ENCODE measurements around the gene WDR72.
"Not testable (repeated sequence)": the region's sequence is repeated elsewhere in the genome, so short reads cannot be mapped to it uniquely, and the experiment has no call there.

WDR72 gene

GRCh38 chr15:53588773-53589172 is 170.7 kb downstream of the WDR72 start:
- DNase-seq, result no peak

GRCh38 chr15:53586799-53587198 is 172.7 kb downstream of the WDR72 start:
- peak; percentile 34 to 36 for DNase-seq

DNA sequence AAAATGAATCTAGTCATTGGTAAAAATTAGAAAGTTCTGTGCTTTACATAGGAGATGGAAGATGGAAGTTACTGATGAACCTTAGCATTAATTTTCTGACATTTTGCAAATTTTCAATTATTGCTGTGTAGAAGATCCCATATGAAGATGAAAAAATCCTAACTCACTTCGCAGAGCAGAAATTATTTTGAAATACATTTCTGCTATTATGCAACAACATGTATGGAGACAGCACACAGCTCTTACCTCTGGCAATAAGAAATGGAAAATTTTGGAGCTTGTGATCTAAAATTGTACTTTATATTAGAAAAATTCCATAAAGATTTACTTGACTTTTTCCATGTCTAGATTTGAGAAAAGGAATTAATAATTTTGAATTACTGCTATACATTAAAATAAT is 177.9 kb downstream of the WDR72 start:
- DNase-seq, result no peak

DNA sequence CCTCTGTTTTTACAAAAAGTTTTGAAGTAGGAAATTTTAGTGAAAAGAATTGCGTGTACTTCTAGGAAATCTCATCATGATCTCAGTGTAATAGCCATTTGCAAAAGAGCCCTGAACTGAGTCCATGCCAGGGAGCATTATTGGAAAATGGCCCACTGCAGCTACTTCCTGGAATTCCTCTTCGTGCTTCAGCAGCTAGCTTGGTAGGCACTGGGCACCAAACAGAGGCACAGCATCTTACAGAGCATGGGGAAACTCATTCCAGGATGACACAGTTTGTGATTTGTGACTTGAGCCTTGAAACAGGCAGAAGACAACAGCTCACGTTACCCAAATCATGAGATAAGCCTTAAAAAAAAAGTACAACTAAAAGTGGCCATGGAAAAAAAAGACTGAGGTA is 179.1 kb downstream of the WDR72 start:
- no peak for DNase-seq

- DNase-seq, result no peak
Observed at GRCh38 chr15:53576841-53577240, 182.6 kb downstream of the WDR72 start.

DNA sequence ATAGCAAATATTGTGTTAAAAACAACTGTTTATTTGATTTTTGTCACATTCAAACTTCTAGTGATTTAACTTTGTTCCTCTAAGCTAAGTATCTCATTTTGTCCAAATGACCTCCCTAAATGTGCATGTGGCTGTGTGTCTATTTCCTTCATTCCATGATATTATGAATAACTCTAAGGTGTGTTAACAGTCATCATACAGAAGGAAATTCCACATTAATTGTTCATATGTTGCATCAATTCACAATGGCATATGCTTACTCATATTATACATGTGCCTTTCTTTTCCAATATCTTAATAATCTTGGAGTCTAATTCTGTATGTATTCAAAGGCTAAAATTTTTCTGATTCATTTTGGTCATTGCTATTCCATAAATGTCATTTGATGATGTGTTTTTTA is 186.4 kb downstream of the WDR72 start:
- no peak for DNase-seq

- DNase-seq, result no peak
Observed at GRCh38 chr15:53569751-53570480, 189.5 kb downstream of the WDR72 start.

DNA sequence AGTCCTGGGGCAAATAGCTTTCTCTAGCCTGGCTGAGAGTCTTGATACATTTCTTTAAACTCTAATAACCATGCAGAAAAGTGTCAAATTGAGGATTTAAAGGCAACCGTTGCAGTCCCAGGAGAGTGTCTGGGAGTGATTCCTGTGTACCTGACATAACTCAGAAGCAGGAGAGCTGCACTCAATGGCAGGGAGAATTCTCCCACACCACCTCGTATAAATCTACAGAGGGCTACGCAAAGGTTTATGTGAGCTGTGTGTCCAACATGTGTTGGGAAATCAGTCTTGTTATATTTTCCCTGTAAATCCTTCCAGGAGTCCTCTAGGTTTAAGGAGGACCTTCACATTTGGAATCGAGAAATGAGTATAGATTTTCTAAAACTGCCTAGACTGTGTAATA is 192.6 kb downstream of the WDR72 start:
- no peak for DNase-seq

DNA sequence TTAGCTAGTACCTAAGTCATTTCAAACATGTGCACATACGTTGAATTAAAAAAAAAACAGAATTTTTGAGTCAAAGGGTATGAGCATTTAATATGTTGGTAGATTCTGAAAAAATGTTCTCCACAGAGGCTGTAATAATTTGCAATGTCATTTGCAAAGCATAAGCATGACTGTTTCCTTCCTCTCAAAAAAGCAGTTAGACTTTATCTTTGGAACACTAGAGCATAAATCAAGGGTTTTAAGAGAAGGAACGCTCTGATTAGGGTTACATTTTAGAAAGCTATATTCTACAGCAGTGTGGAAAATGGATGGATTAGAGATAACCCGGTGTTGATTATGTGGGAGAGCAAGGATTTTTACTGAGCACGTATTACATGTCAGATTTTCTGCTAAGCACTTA is 193.7 kb downstream of the WDR72 start:
- no peak for DNase-seq

DNA sequence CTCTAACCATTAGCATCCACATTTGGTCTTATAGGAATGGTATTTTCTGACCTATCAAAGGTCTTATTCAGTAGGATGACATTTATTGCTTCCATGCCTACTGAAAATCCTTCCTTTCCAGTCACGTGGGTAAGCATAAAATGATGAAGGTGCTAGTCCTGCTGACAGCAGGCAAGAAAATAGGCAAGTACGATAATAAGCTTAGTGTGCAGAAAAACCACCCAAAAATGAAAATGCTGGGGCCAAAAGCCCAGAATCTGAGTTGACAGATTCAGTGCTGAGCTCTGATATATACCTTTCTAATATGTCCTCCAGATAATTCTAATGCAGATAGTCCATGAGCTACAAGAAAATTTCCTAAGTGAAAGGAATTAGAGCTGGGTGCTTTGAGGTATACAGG is 194.8 kb downstream of the WDR72 start:
- no peak for DNase-seq

GRCh38 chr15:53563627-53564026 is 195.8 kb downstream of the WDR72 start:
- DNase-seq, result no peak

DNA sequence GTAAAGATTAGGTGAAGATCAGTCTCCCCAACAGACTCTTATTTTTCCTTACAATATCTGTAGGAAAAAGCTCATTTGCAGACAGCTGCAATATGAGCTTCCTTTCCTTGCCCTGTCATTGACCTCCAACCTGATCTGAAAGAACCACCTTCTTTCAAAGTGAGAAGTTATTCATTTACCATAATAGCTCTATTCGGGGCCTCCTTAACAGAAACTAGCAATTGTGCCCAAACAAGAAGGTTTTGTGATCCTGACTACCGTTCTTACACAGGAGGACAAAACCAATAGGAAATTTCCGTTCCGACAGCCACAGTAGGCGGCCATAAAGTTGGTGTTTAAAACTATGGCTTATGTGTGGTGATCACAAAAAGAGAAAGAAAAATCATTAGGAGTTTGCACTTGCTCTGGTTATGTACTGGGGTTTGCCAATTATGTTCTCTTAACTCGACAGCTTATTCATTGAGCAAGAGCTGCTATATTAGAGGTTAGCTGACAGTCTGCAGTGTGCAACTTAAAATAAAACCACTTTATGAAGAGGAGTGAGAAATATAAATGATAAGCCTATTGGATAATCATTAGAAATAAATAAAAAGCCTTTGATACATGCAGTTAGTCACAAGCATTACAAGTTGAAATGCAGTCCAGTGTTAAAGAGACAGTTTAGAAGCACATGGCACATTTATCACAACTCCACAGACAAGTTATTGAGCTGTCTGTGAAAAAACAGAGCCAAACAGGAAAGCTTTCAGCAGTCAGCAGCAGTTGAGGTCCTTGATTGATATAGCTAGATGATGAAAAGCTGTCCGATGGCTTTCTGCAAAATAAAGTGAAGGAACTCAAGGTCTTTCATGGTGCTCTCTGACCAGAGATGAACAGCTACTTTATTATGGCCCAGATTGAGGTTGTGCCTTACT is 199.8 kb downstream of the WDR72 start:
- DNase-seq, result no peak

DNA sequence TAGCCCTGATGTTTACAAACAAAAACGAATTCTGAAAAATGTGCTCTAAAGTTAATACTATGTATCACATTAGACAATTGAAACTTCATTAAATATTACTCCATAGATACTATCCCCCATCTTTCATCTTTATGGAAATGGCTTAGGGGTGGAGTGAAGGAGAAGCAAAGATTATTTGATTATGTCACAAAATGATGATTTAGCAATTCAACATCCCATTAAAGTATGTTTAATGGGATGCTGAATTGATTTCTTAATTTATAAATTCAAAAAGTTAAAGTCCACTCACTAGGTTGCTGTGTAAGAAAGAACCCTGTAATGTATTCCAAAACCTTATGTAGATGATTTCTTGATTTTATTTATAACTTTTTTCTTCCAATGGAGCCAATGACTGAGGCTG is 201.1 kb downstream of the WDR72 start:
- no peak for DNase-seq

GRCh38 chr15:53555226-53555625 is 204.2 kb downstream of the WDR72 start:
- DNase-seq, result no peak

DNA sequence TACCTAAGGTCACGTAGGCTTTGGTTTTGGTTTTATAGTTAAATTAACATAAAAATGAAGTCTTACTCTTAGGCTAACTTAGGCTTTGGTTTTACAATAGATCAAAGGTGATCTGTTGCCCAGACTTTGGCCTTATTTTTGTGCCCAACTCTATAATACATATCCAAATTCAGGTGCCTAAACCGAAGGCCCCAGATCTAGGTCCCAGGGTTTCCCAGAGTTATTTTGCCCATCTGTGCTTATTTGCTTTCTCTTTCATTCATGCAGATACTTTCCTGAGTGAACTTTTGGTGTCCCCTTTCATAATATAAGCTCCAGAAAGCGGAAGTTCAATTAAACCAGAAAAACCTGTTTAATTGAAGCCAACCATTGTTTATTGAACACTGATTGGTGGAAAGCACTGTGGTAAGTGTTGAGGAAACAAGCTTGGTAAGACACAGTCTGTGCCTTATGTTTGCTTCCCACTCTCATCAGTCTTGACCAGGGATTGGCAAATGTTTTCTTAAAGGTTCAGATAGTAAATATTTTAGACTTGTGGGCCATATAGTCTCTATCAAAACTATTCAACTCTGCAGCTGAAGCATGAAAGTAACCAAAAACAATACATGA is 209.7 kb downstream of the WDR72 start:
- no peak for DNase-seq

- no peak for DNase-seq
Observed at GRCh38 chr15:53548236-53548635, 211.2 kb downstream of the WDR72 start.

DNA sequence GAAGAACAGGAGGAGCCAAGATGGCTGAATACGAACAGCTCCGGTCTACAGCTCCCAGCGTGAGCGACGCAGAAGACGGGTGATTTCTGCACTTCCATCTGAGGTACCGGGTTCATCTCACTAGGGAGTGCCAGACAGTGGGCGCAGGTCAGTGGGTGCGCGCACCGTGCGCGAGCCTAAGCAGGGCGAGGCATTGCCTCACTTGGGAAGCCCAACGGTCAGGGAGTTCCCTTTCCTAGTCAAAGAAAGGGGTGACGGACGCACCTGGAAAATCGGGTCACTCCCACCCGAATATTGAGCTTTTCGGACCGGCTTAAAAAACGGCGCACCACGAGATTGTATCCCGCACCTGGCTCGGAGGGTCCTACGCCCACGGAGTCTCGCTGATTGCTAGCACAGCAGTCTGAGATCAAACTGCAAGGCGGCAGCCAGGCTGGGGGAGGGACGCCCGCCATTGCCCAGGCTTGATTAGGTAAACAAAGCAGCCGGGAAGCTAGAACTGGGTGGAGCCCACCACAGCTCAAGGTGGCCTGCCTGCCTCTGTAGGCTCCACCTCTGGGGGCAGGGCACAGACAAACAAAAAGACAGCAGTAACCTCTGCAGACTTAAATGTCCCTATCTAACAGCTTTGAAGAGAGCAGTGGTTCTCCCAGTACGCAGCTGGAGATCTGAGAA is 218.7 kb downstream of the WDR72 start:
- not testable (repeated sequence) for DNase-seq

- no peak for DNase-seq
Observed at GRCh38 chr15:53539878-53540277, 219.6 kb downstream of the WDR72 start.

DNA sequence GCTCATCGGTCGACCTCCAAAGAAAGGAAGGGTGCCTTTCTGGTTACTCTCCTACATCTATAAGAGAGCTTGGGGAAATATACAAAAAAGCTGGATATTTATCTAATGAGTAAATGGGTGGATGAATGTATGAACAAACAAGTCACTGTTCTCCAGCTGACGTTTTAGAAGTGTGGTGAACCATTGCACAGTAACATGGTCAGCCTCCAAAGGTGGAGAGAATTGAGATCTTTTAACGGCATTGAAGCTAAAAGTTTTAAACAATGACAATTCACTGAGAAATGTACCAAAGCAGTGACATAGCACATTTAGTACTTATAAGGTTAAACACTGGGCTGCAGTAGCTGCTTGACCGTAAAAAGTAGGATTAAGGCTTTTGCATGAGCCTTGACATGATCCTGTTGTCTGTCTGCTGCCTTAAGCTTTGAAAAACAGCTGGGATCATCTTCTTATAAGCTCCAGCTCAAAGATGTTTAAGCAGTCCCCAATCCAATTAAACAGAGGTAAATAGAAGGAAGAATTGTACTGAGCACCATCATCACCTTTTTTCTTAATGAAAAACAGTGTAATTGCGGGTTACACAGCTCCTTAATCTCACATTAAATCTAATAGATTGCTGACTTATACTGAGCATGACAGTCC is 222.9 kb downstream of the WDR72 start:
- DNase-seq, result no peak

GRCh38 chr15:53535886-53536285 is 223.6 kb downstream of the WDR72 start:
- DNase-seq, result no peak

DNA sequence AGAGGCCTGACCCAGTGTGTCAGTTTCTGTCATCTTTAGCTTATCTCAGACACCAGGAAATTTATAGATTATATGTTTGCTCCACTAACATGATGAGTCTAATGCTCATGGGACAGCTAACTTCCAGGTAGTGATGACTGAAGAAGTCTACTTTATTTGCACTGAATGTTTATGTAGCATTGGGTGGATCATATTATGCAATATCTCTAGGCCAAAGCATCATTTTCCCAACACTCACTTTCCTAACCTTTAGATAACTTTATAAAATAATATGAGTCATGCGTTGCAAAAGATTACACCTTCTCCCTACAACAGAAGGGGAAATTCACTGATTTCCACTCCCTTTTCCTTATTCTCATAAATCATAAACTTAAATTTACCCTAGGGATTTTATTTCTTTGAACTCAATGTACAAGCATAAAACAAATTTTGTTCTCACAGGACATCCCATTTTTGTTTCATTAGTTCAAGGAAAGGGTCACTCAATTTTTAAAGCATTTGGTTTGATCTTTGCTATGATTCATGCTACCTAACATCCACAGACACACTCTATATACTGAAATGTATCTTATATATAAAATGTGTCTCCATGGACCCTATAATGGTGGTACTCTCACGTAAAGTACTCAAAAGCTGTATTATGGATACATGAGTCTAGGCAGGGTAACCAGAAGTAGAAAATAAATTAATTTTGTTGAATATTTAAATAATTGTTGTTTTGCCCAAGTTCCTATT is 225.2 kb downstream of the WDR72 start:
- DNase-seq, result no peak

GRCh38 chr15:53530761-53531160 is 228.7 kb downstream of the WDR72 start:
- DNase-seq, result no peak

Measured in activated T-cell treated with anti-CD3 and anti-CD28 coated beads, Interleukin-2, amount 50 U/mL, for 48 hours (primary cell).